ENCODE data around the gene ENTR1.

The ENTR1 gene

DNA sequence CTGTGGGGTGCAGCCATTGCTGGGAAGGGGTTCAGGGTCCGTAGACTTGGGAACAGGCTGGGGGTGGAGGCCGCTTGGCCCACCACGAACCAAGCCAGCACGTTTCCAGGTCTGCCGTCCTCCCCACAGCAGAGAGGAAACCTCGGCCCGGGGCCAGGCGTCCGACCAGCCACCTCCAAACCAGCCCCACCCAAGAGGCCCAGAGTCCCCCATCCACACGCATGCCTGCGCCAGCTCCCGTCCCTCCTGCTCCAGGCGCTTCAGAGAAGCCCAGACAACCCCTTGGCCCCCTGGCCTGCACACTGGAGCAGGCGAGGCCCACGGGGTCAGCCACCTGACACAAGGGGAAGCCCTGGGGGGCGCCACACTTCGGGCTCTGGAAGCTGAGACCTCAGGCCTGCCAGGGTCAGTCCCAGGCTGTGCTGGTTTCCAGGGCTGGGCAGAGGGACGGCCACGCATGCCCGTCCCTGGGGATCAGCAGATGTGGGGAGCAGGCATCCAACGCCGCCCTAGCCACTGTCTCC, 53.1 kb downstream of the ENTR1 start:
- H3K27ac ChIP-seq (ENCODE audit: low read depth, low read length): no peak overlapping the region
- H3F3A ChIP-seq (ENCODE audit: control insufficient read depth, insufficient read depth): no peaks in the 10 kb centered on the region
- no peaks in the 10 kb centered on the region for H3K9me2 ChIP-seq (replicated peaks; ENCODE audit: control insufficient read depth, low read length)
- H3K4me1 ChIP-seq (ENCODE audit: control insufficient read depth, low read length): no peaks in the 10 kb centered on the region
- peaks cover 23% of the 10 kb centered on the region for H3K27me3 ChIP-seq (ENCODE audit: control insufficient read depth, low read length)
- no peak overlapping the region for H3K4me3 ChIP-seq (ENCODE audit: low read length)
- H3K79me2 ChIP-seq (ENCODE audit: control insufficient read depth, low read length): no peaks in the 10 kb centered on the region
- H3K4me2 ChIP-seq (ENCODE audit: low read length): no peak overlapping the region
- no peak for TF ChIP-seq EZH2phosphoT487 (IDR thresholded peaks at IDR 0.05; ENCODE audit: borderline replicate concordance, low read length)
- H3K9me3 ChIP-seq (ENCODE audit: control insufficient read depth, insufficient read depth, low read length): no peaks in the 10 kb centered on the region
- H3K36me3 ChIP-seq (ENCODE audit: control insufficient read depth, low read length): no peaks in the 10 kb centered on the region
- H4K20me1 ChIP-seq (ENCODE audit: control insufficient read depth, insufficient read depth, low read depth, low read length): no peaks in the 10 kb centered on the region

DNA sequence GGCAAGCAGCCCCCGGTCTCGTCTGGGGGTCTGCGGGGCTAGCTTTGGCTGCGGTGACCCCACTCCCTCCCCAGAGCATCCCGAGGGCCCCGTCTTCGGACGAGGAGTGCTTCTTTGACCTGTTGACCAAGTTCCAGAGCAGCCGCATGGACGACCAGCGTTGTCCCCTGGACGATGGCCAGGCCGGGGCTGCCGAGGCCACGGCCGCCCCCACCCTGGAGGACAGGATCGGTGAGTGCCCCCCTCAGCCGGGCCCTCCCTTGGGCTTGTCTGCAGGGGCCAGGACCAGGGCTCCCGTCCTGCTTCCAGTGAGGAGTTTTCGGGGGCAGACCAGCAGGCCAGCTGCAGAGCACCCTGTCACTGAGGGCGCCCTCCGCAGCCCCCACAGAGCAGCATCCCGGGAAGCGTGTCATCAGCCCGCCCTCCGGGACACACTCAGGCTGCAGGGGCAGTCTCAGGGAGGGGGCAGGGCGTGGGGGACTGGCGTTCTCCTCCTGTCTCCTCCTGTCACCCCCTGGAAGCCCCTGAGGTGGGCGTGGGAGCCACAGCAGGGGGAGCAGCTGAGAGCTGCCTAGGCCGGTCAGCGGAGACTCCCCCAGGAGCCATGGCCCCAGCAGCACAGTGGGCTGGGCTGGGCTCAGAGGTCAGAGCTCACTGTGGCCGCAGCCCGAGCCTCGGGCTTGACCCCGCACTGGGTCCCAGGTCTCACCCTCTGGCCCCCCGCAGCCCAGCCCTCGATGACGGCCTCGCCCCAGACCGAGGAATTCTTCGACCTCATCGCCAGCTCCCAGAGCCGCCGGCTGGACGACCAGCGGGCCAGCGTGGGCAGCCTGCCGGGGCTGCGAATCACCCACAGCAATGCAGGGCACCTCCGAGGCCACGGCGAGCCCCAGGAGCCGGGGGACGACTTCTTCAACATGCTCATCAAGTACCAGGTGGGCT, 54.5 kb downstream of the ENTR1 start:
- Histone ChIP-seq H3K4me2 (ENCODE audit: low read length) (no peak overlapping the region), H3K4me3 (ENCODE audit: low read length) (no peak overlapping the region), H3K27ac (ENCODE audit: low read depth, low read length) (no peak overlapping the region), H3K36me3 (ENCODE audit: control insufficient read depth, low read length) (no peaks in the 10 kb centered on the region), H3K79me2 (ENCODE audit: control insufficient read depth, low read length) (no peaks in the 10 kb centered on the region), H3K9me2 (replicated peaks; ENCODE audit: control insufficient read depth, low read length) (no peaks in the 10 kb centered on the region), H3F3A (ENCODE audit: control insufficient read depth, insufficient read depth) (no peaks in the 10 kb centered on the region), H3K9me3 (ENCODE audit: control insufficient read depth, insufficient read depth, low read length) (no peaks in the 10 kb centered on the region), H3K4me1 (ENCODE audit: control insufficient read depth, low read length) (no peaks in the 10 kb centered on the region), H3K27me3 (ENCODE audit: control insufficient read depth, low read length) (peaks cover 23% of the 10 kb centered on the region), H4K20me1 (ENCODE audit: control insufficient read depth, insufficient read depth, low read depth, low read length) (no peaks in the 10 kb centered on the region)
- TF ChIP-seq EZH2phosphoT487 (IDR thresholded peaks at IDR 0.05; ENCODE audit: borderline replicate concordance, low read length): no peak

DNA sequence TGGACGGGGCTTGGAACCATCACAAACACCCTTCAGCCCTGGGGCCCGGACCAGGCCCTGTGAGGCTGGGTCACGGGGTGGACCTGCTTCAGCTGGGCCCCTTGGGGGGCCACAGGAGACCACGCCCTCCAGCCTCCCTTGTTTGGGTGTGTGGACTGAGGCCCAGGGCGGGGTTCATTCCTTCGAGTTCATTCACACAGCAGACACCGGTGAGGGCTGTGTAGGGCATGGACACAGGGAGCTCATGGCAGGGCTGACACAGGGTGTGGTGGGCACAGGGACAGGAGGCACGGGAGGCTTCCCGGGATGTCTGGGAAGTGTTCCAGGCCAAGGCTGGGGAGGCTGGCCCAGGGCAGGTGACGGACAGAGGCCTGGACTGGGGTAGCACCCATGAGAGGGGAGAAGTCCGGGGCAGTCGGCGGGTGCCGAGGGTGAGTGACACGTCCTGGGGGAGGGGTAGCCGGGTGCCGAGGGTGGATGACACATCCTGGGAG, 55.8 kb downstream of the ENTR1 start:
- Histone ChIP-seq H3K4me1 (ENCODE audit: control insufficient read depth, low read length) (no peaks in the 10 kb centered on the region), H3K4me2 (ENCODE audit: low read length) (no peak overlapping the region), H3K27ac (ENCODE audit: low read depth, low read length) (no peak overlapping the region), H3K9me3 (ENCODE audit: control insufficient read depth, insufficient read depth, low read length) (no peaks in the 10 kb centered on the region), H4K20me1 (ENCODE audit: control insufficient read depth, insufficient read depth, low read depth, low read length) (no peaks in the 10 kb centered on the region), H3K79me2 (ENCODE audit: control insufficient read depth, low read length) (no peaks in the 10 kb centered on the region), H3K4me3 (ENCODE audit: low read length) (no peak overlapping the region), H3K27me3 (ENCODE audit: control insufficient read depth, low read length) (peaks cover 23% of the 10 kb centered on the region), H3K36me3 (ENCODE audit: control insufficient read depth, low read length) (no peaks in the 10 kb centered on the region), H3F3A (ENCODE audit: control insufficient read depth, insufficient read depth) (no peaks in the 10 kb centered on the region), H3K9me2 (replicated peaks; ENCODE audit: control insufficient read depth, low read length) (no peaks in the 10 kb centered on the region)
- TF ChIP-seq, protein P1, sequence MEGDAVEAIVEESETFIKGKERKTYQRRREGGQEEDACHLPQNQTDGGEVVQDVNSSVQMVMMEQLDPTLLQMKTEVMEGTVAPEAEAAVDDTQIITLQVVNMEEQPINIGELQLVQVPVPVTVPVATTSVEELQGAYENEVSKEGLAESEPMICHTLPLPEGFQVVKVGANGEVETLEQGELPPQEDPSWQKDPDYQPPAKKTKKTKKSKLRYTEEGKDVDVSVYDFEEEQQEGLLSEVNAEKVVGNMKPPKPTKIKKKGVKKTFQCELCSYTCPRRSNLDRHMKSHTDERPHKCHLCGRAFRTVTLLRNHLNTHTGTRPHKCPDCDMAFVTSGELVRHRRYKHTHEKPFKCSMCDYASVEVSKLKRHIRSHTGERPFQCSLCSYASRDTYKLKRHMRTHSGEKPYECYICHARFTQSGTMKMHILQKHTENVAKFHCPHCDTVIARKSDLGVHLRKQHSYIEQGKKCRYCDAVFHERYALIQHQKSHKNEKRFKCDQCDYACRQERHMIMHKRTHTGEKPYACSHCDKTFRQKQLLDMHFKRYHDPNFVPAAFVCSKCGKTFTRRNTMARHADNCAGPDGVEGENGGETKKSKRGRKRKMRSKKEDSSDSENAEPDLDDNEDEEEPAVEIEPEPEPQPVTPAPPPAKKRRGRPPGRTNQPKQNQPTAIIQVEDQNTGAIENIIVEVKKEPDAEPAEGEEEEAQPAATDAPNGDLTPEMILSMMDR (IDR thresholded peaks at IDR 0.05; ENCODE audit: low read depth, low read length, poor library complexity, severe bottlenecking): no peak
- no peak for TF ChIP-seq EZH2phosphoT487 (IDR thresholded peaks at IDR 0.05; ENCODE audit: borderline replicate concordance, low read length)

DNA sequence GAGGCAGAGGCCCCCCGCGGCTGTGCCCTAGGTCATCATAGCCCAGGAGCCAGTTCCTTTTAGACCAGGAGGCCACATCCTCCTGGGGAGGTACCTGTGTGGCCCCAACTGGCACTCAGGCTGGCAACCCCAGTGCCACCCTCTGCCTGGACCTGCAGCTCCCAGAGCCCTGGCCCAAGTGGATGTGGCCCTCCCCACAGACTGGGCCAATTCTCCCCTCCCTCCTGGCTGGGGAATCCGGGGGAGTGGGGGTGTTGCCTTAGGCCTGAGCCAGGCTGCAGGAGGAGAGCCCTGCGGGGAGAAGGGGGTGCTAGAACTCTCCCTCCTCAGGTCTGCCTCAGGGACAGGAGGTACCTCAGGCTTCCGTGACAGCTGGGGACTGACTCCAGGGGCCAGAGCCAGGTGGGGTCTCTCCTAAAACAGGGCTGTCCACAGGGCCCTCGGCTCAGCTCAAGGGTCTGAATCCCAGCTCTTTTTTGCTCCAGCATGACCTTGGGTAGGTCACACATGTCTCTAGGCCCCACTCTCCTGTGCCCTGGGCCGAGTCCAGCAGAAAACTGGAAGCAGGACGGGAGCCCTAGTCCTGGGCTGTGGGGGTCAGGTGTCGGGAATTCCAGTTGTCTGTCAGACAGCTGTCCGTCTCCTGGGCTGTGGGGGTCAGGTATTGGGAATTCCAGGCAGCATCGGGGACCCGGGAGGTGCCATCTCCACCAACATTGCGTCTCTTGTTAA, 56.5 kb downstream of the ENTR1 start:
- Histone ChIP-seq H3K4me3 (ENCODE audit: low read length) (no peak overlapping the region), H3K27ac (ENCODE audit: low read depth, low read length) (no peak overlapping the region), H3F3A (ENCODE audit: control insufficient read depth, insufficient read depth) (no peaks in the 10 kb centered on the region), H3K4me2 (ENCODE audit: low read length) (no peak overlapping the region), H3K79me2 (ENCODE audit: control insufficient read depth, low read length) (no peaks in the 10 kb centered on the region), H3K27me3 (ENCODE audit: control insufficient read depth, low read length) (peaks cover 23% of the 10 kb centered on the region), H4K20me1 (ENCODE audit: control insufficient read depth, insufficient read depth, low read depth, low read length) (no peaks in the 10 kb centered on the region), H3K36me3 (ENCODE audit: control insufficient read depth, low read length) (no peaks in the 10 kb centered on the region), H3K9me2 (replicated peaks; ENCODE audit: control insufficient read depth, low read length) (no peaks in the 10 kb centered on the region), H3K9me3 (ENCODE audit: control insufficient read depth, insufficient read depth, low read length) (no peaks in the 10 kb centered on the region), H3K4me1 (ENCODE audit: control insufficient read depth, low read length) (no peaks in the 10 kb centered on the region)
- TF ChIP-seq, protein P1 (IDR thresholded peaks at IDR 0.05; ENCODE audit: low read depth, low read length, poor library complexity, severe bottlenecking): no peak
- no peak for TF ChIP-seq EZH2phosphoT487 (IDR thresholded peaks at IDR 0.05; ENCODE audit: borderline replicate concordance, low read length)

Measured in DOHH2 (cell line).